IMR-90 (cell line): ENCODE data around the gene ST6GALNAC3. TPM values are rescaled to one million over a fixed set of nuclear protein-coding genes. Genes with fewer than 3 reads are reported as not detected.

ENCODE experiments used
- ATAC-seq: fragments of 200-7000 bp; cut with Tn5 transposase; 2 replicates; pipeline ENCODE4 v1.9.1; 2020; ENCODE audit warnings: low read depth, mild to moderate bottlenecking, moderate library complexity
- BruUV-seq: library from RNA; stranded (reverse); fragments of 400-500 nt; replicated peaks from 2 replicates; lab custom pipeline; 2021; lab: Mats Ljungman, UMichigan
- CTCF ChIA-PET: fragments of 300-600 bp; formaldehyde crosslinking; extraction: SDS; loops from one replicate; lab custom pipeline; 2021; ENCODE audit warnings: antibody characterized with exemption; lab: Yijun Ruan, JAX
- POLR2A ChIA-PET: fragments of 300-600 bp; sonication (Branson Sonifier 250); formaldehyde crosslinking; loops from one replicate; lab custom pipeline; 2022; ENCODE audit warnings: antibody characterized with exemption; ENCODE audit not compliant: unreplicated experiment; lab: Charles Lee
- DNase-seq: peaks from one replicate; pipeline ENCODE4 v3.0.0; 2013
- H2AFZ ChIP-seq: replicated peaks from 2 replicates; pipeline ENCODE3; 2013; ENCODE audit warnings: low read length, mild to moderate bottlenecking; ENCODE audit not compliant: poor library complexity
- H2AK5ac ChIP-seq: 2 replicates; pipeline ENCODE4 v1.6.1; 2013; ENCODE audit warnings: low read depth, low read length, inconsistent platforms
- H2AK9ac ChIP-seq: replicated peaks from 2 replicates; pipeline ENCODE3; 2013; ENCODE audit warnings: mild to moderate bottlenecking, low read depth, low read length, moderate library complexity; ENCODE audit not compliant: poor library complexity
- H2BK120ac ChIP-seq: 2 replicates; pipeline ENCODE4 v1.6.1; 2013; ENCODE audit warnings: low read depth, low read length, inconsistent platforms
- H2BK15ac ChIP-seq: 3 replicates; pipeline ENCODE4 v1.6.1; 2013; ENCODE audit warnings: low read depth, low read length, inconsistent platforms
- H2BK20ac ChIP-seq: 2 replicates; pipeline ENCODE4 v1.6.1; 2013; ENCODE audit warnings: low read depth, mild to moderate bottlenecking, inconsistent platforms, low read length, moderate library complexity
- H2BK5ac ChIP-seq: 2 replicates; pipeline ENCODE4 v1.6.1; 2013; ENCODE audit warnings: mild to moderate bottlenecking, low read depth, low read length, inconsistent platforms; ENCODE audit not compliant: poor library complexity, severe bottlenecking
- H3K14ac ChIP-seq: replicated peaks from 2 replicates; pipeline ENCODE4 v1.6.1; 2013; ENCODE audit warnings: low read depth, low read length, inconsistent platforms
- H3K18ac ChIP-seq: 2 replicates; pipeline ENCODE4 v1.6.1; 2013; ENCODE audit warnings: low read depth, low read length, control low read depth
- H3K23ac ChIP-seq: 2 replicates; pipeline ENCODE4 v1.6.1; 2013; ENCODE audit warnings: low read depth, low read length, inconsistent platforms
- H3K27ac ChIP-seq: 2 replicates; pipeline ENCODE4 v1.5.1; 2013; ENCODE audit warnings: mild to moderate bottlenecking, control low read depth, low read length; ENCODE audit not compliant: insufficient read depth
- H3K27me3 ChIP-seq: 2 replicates; pipeline ENCODE4 v1.6.1; 2013; ENCODE audit warnings: low read length; ENCODE audit not compliant: control insufficient read depth, insufficient read depth
- H3K36me3 ChIP-seq: 2 replicates; pipeline ENCODE4 v1.6.1; 2013; ENCODE audit warnings: low read length, mixed read lengths; ENCODE audit not compliant: control insufficient read depth, insufficient read depth
- H3K4ac ChIP-seq: 2 replicates; pipeline ENCODE4 v1.6.1; 2013; ENCODE audit warnings: low read depth, low read length, inconsistent platforms
- H3K4me1 ChIP-seq: 2 replicates; pipeline ENCODE4 v1.6.1; 2013; ENCODE audit warnings: low read length, mixed read lengths; ENCODE audit not compliant: control insufficient read depth, insufficient read depth
- H3K4me2 ChIP-seq: 2 replicates; pipeline ENCODE4 v1.6.1; 2013; ENCODE audit warnings: low read depth, mild to moderate bottlenecking, control low read depth, low read length, moderate library complexity
- H3K4me3 ChIP-seq: 2 replicates; pipeline ENCODE4 v1.5.1; 2013; ENCODE audit warnings: low read depth, mild to moderate bottlenecking, control low read depth, low read length, moderate library complexity; ENCODE audit not compliant: insufficient read depth
- H3K56ac ChIP-seq: 2 replicates; pipeline ENCODE4 v1.6.1; 2013; ENCODE audit warnings: low read length, inconsistent platforms; ENCODE audit not compliant: insufficient read depth; ENCODE audit errors: extremely low read depth
- H3K79me1 ChIP-seq, 2 experiments: 2 replicates each; pipeline ENCODE4 v1.6.1; 2013; ENCODE audit warnings: low read length in 2 of 2, inconsistent platforms in 1 of 2, low read depth in 1 of 2
- H3K9ac ChIP-seq: 2 replicates; pipeline ENCODE4 v1.6.1; 2013; ENCODE audit warnings: low read depth, low read length, control low read depth
- H3K9me1 ChIP-seq: 2 replicates; pipeline ENCODE4 v1.6.1; 2013; ENCODE audit warnings: low read length, inconsistent platforms; ENCODE audit not compliant: insufficient read depth
- H3K9me3 ChIP-seq: 2 replicates; pipeline ENCODE4 v1.6.1; 2013; ENCODE audit warnings: low read length; ENCODE audit not compliant: control insufficient read depth, insufficient read depth
- H4K20me1 ChIP-seq: 2 replicates; pipeline ENCODE4 v1.6.1; 2013; ENCODE audit warnings: low read length, inconsistent platforms; ENCODE audit not compliant: insufficient read depth
- H4K5ac ChIP-seq: 2 replicates; pipeline ENCODE4 v1.6.1; 2013; ENCODE audit warnings: mild to moderate bottlenecking, low read depth, low read length, control low read depth
- H4K8ac ChIP-seq, 2 experiments: 2 replicates each; pipeline ENCODE4 v1.6.1; 2013; ENCODE audit warnings: low read depth in 2 of 2, low read length in 2 of 2, control low read depth in 1 of 2, inconsistent platforms in 1 of 2
- H4K91ac ChIP-seq: 2 replicates; pipeline ENCODE4 v1.6.1; 2013; ENCODE audit warnings: low read depth, low read length, inconsistent platforms; ENCODE audit not compliant: insufficient read depth
- CEBPB ChIP-seq: IDR thresholded peaks from 2 replicates; pipeline ENCODE4 v1.6.1; 2012; ENCODE audit warnings: low read depth, low read length, improper control_type of control experiment
- MAFK ChIP-seq: IDR thresholded peaks from 2 replicates; pipeline ENCODE4 v1.6.1; 2012; ENCODE audit warnings: low read depth, low read length, improper control_type of control experiment
- MAZ ChIP-seq: IDR thresholded peaks from 2 replicates; pipeline ENCODE4 v1.6.1; 2012; ENCODE audit warnings: low read depth, mild to moderate bottlenecking, low read length, improper control_type of control experiment, moderate library complexity, borderline replicate concordance
- POLR2A ChIP-seq: IDR thresholded peaks from 2 replicates; pipeline ENCODE4 v1.6.1; 2012; ENCODE audit warnings: mild to moderate bottlenecking, low read depth, low read length
- RAD21 ChIP-seq: IDR thresholded peaks from 2 replicates; pipeline ENCODE4 v1.6.1; 2012; ENCODE audit warnings: low read length, improper control_type of control experiment
- RCOR1 ChIP-seq: IDR thresholded peaks from 2 replicates; pipeline ENCODE4 v1.6.1; 2012; ENCODE audit warnings: mild to moderate bottlenecking, low read length, improper control_type of control experiment; ENCODE audit not compliant: insufficient replicate concordance
- RFX5 ChIP-seq: IDR thresholded peaks from 2 replicates; pipeline ENCODE4 v1.8.0; 2012; ENCODE audit warnings: low read depth, mild to moderate bottlenecking, low read length, moderate library complexity
- WGBS, 2 experiments: methylation state at CpG; one replicate each; pipeline versions ENCODE4 v1.1.5 to v1.1.7; 2013; ENCODE audit warnings: missing lambda C conversion rate in 2 of 2; ENCODE audit not compliant: insufficient read length in 1 of 2; ENCODE audit errors: extremely low coverage in 2 of 2; 5-methylcytosine and 5-hydroxymethylcytosine counted together
- dilution Hi-C: fragments of 300-500 bp; cut with HindIII; formaldehyde crosslinking; loops from one replicate; pipeline ENCODE4 v1.14.3; 2018; ENCODE audit warnings: low sequenced_read_pairs; ENCODE audit not compliant: unreplicated experiment
- in situ Hi-C: fragments of 300-500 bp; cut with MboI; formaldehyde crosslinking; loops from 3 replicates; pipeline ENCODE4 v1.14.3; 2019; ENCODE audit warnings: low sequenced_read_pairs, inconsistent platforms, mixed read lengths
- intact Hi-C: fragments of 100-400 bp; cut with micrococcal nuclease; formaldehyde crosslinking; loops from 2 replicates; pipeline ENCODE4 v1.10.0; 2022
- polyA plus RNA-seq, 3 experiments: library from polyadenylated mRNA; depleted of rRNA; stranded (reverse); fragments of >200 nt; gene quantifications; 2 replicates each; pipeline ENCODE4 v1.2.3, GENCODE V29; 2012; ENCODE audit warnings: low replicate concordance in 1 of 3
- total RNA-seq: library from RNA; depleted of rRNA; stranded (reverse); fragments of >200 nt; gene quantifications from 2 replicates; pipeline ENCODE4 v1.2.3, GENCODE V29; 2012

ST6GALNAC3 gene
- total and polyA plus RNA-seq, 2 of the 4 experiments (the other 2 are of a cell fraction) = 0.65 to 1.3 TPM

GRCh38 chr1:76048926-76049325 is 25.6 kb upstream of the ST6GALNAC3 start:
- Histone ChIP-seq H3K9me3 (no peaks in the 10 kb centered on the region), H3K18ac (no peak overlapping the region), H4K91ac (no peak overlapping the region), H3K4ac (no peak overlapping the region), H2BK5ac (no peak overlapping the region), H2BK20ac (no peak overlapping the region), H3K14ac (no peak overlapping the region), H3K36me3 (no peaks in the 10 kb centered on the region), H2AK9ac (no peak overlapping the region), H3K27ac (no peak overlapping the region), H2BK120ac (no peak overlapping the region), H3K9me1 (no peaks in the 10 kb centered on the region), H3K79me1 (no peaks in the 10 kb centered on the region), H4K8ac (no peak overlapping the region), H2AK5ac (no peak overlapping the region), H3K4me3 (no peak overlapping the region), H3K4me2 (no peak overlapping the region), H3K27me3 (peaks cover 2% of the 10 kb centered on the region; the same call in 1 of the 2 replicates), H3K23ac (no peak overlapping the region), H4K5ac (no peak overlapping the region), H2BK15ac (no peak overlapping the region), H3K4me1 (no peaks in the 10 kb centered on the region), H3K56ac (no peak overlapping the region), H4K20me1 (no peaks in the 10 kb centered on the region), H2AFZ (no peak overlapping the region), H3K9ac (no peak overlapping the region)
- in situ Hi-C loops (no loop called here), intact Hi-C loops (no loop called here), dilution Hi-C loops (no loop called here)
- BruUV-seq = no TSS peak
- WGBS, 2 experiments = no CpG with 5 or more reads among the region's 1 CpG
- no peak for DNase-seq
- ChIA-PET POLR2A (no interaction called here), CTCF (interaction anchor here (1.0 kb wide), 1 partner anchor 14 kb away, joined by 4 read pairs; no protein-coding TSS in a partner anchor)
- TF ChIP-seq RFX5 (no peak), MAZ (no peak), POLR2A (no peak), CEBPB (no peak), RAD21 (no peak), RCOR1 (no peak), MAFK (no peak)
- ATAC-seq = no peak
